ENCODE measurements around the gene DTNBP1.
A peak's percentile ranks its signal among the peaks of the same experiment; 100 is the strongest.

DTNBP1 gene

DNA sequence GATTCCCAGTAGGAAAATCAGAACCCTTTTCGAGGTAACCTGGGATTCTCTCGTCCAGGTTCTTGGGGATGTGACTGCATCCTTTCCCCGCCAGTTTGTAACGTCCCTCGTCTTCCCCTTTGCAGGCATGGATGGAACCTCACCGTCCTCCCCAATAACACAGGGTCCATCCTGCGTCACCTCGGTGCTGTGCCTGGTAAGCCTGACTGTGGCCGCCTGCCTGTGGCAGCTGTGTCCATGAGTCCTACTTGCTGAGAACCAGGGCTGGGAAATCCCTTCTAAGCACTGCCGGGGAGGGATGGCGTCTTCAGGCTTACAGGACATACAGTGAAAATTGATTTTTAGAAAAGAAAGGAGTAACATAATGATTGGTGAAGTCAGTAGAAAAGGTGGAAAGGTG, 155.6 kb downstream of the DTNBP1 start:
- TF ChIP-seq CTCF (conservative IDR thresholded peaks at IDR 0.05) (no peak), ZFX (IDR thresholded peaks at IDR 0.05) (no peak)
- H3K27ac ChIP-seq = no peak overlapping the region

GRCh38 chr6:15506066-15506465, 156.8 kb downstream of the DTNBP1 start:
- no peak overlapping the region; the same call in 1 of the 2 replicates for H3K27ac ChIP-seq

DNA sequence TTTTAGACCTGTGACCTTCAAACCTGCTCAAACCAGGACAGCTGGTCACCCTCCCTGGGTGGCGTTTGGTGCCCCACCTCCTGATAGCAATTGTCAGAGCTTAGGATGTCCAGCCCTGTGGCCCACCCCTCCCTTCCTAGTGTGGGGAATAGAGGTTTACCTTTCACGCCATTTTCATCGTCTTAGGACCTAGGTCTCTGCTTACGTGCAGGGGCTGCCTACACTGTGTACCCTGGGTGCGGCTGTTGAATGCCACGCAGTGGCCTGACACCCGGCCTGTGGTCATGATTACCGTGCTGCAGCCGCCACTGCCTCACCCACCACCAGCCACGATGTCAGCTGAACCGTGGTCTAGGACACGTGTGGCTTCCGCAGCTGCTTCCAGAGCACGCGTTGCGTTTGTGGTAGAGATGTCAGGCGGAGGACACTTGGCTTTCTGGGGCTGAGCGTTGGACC, 157.3 kb downstream of the DTNBP1 start:
- no peak for TF ChIP-seq CTCF (conservative IDR thresholded peaks at IDR 0.05)
- no peak for TF ChIP-seq ZFX (IDR thresholded peaks at IDR 0.05)
- H3K27ac ChIP-seq = peak overlapping the region; percentile 42

More at GRCh38 chr6:15506066-15506465, 156.8 kb downstream of the DTNBP1 start:
- TF ChIP-seq CTCF (conservative IDR thresholded peaks at IDR 0.05) (no peak), ZFX (IDR thresholded peaks at IDR 0.05) (no peak)

DNA sequence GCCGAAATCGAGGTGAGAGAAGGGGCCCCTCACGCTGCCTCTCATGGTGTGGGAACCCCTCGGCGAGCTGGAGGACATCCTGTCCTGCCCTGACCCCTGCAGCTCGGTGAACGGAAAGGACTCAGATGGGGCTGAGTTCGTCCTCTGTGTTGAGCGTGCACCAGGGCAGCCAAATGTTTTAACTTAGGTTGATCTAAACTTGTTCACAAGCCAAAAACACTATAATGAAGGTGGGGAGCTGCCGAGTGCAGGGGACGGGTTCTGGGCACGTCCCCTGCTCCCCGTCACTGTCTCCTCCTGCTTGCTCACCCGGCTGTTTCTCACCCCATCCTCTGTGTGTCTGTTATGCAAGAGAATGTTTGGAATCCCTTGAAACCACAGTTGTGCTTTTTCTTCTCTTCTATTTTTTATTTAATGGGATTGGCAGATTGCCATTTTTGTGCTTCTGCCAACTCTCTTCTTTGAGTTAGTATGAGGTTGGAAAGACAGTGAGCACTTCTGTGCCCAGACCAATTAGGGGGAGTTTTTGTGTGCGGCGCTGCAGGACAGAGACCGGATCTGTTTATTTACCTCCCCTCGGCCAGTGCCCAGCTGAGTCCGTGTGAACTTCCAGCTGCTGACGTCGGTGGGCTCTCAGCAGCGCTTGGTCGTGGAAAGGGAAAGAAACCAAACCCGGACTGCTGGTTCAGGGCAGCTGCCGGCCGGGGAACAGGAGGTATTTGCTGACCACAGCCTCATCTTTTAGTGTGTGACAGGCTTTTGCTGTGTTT, 158.1 kb downstream of the DTNBP1 start:
- peak overlapping the region; percentile 42 for H3K27ac ChIP-seq
- TF ChIP-seq ZFX (IDR thresholded peaks at IDR 0.05) (no peak), CTCF (conservative IDR thresholded peaks at IDR 0.05) (no peak; the same call in 1 of the 2 replicates)

DNA sequence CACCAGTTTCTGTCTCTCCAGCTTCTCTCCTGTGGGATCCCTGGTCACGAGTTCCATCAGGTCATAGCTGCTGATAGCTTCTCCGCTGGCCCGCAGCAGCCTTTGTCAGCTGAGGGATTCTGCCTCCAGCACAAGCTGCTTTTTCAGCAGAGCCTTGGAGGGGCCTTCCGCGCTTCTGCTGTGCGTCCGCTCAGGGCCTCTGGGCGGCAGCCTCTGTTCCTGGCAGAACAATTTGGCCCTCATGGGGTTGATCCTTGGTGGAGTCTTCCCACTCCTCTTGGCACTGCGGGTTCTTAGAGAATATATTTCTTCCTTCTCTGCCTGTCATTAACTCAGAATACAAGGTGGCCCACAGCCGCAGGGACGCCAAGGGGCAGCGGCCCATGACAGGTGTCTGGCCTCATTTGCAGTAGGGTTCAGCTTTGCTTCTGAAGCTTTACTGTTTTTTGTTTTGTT, 158.8 kb downstream of the DTNBP1 start:
- H3K27ac ChIP-seq = peak overlapping the region; percentile 42
- TF ChIP-seq CTCF (conservative IDR thresholded peaks at IDR 0.05) (no peak), ZFX (IDR thresholded peaks at IDR 0.05) (no peak)

DNA sequence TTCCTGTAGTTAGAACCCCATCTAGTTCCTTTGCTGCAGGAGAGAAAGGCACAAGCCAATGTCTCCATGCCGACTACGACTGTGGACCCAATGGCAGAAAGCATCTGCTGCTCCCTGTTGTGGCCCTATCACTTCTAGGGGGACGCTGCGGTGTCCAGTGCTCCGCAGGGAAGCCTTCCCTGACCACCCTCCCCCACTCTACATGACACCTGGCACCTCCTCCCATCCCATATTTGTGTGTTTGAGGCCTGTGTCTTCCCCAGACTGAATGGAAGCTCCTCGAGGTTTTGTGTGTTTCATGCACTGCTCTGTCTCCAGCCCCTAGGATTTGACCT, 159.5 kb downstream of the DTNBP1 start:
- TF ChIP-seq ZFX (IDR thresholded peaks at IDR 0.05) (no peak), CTCF (conservative IDR thresholded peaks at IDR 0.05) (no peak)
- H3K27ac ChIP-seq = no peak overlapping the region

DNA sequence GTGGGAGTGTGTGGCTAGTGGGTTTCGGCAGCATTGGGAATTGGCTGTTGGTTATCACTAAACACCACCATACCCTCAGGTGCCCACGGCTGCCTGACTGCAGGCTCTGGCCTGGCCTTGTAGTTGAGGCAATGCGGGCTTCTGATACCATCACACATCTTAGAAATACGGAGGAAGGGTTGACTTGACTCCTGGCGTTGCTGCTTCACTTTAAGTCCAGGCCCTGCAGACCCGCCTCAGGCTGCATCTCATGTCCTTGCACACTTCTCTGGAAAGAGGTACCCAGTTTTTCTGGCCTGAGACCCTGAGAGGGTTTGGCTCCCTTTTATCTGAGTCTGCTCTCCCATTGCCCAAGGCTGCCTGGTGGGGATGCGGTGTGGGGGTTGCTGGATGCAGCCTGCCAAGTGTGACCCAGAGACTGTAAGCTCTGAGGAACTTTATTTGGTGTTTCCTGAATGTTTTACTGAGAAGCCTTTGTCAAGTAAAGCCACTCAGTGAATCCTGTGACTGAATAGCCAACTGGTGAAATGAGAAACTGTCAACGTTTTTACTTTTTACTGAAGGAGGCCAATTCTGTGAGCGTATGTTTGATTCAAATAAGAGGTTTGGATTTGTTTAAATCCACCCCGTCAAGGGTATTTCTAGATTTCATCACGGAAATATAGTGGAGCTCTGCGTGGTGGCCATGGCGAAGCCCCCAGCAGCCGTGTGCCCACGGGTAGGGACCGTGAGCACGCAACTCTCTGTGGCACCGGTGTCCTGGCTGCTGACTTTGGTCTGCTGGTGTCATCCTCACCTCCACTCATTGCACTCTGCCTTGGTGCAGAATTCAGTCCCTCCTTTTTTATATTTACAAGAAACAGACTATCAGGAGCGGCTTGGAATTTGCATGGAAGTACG, 160.1 kb downstream of the DTNBP1 start:
- no peak overlapping the region for H3K27ac ChIP-seq
- TF ChIP-seq CTCF (conservative IDR thresholded peaks at IDR 0.05) (no peak), ZFX (IDR thresholded peaks at IDR 0.05) (no peak)
